ENCODE measurements around the gene SGPP1.

SGPP1 gene

DNA sequence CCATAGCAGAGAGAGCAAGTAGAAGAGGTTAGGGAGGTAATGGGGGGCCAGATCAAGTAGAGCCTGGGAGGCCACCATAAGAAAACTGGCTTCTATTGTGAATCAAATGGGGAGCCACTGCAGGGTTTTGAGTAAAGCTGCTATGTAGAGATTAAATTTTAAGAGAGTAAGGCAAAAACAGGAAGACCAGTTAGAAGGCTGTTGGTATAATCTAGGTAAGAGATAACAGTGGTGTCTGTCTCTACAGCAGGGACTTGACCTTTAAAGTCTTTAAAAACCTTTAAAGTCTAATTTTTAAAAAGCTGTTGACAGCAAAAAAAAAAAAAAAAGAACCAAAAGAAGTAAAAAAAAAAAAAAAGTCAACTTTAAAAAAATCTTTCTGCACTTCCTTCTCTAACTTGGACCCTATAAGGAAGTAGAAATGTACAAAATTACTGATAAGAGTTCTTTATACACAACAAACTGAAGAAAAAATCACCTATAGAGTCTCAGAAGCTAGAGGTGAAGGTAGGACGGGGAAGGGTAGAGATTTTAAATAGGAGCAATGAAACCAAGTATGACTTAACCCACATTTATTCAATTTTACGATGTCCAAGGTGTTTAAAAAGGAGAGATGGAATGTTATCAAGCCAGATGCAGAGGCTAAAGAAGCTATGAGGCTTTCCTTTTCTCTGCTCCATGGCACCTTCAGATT, 26.1 kb downstream of the SGPP1 start:
- no peak for DNase-seq (ENCODE audit: low read depth)
- TF ChIP-seq, protein P1, sequence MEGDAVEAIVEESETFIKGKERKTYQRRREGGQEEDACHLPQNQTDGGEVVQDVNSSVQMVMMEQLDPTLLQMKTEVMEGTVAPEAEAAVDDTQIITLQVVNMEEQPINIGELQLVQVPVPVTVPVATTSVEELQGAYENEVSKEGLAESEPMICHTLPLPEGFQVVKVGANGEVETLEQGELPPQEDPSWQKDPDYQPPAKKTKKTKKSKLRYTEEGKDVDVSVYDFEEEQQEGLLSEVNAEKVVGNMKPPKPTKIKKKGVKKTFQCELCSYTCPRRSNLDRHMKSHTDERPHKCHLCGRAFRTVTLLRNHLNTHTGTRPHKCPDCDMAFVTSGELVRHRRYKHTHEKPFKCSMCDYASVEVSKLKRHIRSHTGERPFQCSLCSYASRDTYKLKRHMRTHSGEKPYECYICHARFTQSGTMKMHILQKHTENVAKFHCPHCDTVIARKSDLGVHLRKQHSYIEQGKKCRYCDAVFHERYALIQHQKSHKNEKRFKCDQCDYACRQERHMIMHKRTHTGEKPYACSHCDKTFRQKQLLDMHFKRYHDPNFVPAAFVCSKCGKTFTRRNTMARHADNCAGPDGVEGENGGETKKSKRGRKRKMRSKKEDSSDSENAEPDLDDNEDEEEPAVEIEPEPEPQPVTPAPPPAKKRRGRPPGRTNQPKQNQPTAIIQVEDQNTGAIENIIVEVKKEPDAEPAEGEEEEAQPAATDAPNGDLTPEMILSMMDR (IDR thresholded peaks at IDR 0.05; ENCODE audit: control insufficient read depth, insufficient read depth, low read depth, low read length, missing control alignments) = no peak
- H3K4me3 ChIP-seq (ENCODE audit: control insufficient read depth, low read depth, low read length) = no peak overlapping the region

DNA sequence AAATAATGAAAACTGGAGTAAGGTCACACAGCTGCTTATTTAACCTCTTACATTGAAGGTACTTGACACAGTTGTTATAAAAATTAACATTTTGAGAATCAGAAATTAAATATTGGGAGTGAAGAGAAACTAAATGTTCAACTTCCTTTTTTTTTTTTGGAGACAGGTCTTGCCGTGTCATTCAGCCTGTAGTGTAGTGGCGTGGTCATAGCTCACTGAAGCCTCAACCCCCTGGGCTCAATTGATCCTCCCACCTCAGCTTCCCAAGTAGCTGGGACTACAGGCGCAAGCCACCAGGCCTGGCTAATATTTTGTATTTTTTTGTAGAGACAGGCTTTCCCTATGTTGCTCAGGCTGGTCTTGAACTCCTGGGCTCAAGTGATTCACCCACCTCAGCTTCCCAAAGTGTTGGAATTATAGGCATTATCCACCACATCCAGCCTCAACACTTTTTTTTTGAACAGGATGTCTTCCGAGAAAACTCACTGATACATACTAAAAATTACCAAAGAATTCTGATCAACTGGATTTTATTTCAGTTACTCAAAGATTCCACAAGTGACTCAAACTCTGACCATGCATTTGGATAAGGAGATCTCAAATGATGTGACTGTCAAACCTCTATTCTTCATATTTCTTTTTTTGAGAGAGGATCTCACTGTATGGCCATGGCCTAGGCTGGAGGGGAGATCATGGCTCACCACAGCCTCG, 35.4 kb downstream of the SGPP1 start:
- no peak for DNase-seq (ENCODE audit: low read depth)
- H3K4me3 ChIP-seq (ENCODE audit: control insufficient read depth, low read depth, low read length) = no peak overlapping the region
- TF ChIP-seq, protein P1 (IDR thresholded peaks at IDR 0.05; ENCODE audit: control insufficient read depth, insufficient read depth, low read depth, low read length, missing control alignments) = no peak

DNA sequence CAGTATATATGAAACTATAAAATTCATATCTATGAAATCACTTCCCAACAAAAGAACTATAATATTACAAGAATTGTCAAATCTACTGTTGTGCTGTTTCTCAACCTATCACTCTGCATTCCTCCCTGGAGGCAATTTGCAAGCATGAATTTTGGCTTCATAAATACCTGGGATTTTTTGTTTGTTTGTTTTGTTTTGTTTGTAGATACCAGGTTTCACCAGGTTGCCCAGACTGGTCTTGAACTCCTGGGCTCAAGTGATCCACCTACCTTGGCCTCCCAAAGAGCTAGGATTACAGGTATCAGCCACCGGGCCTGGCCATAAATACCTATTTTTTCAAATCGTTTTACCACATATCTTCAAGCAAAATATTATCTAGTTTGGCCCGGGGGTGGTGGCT, 38.7 kb downstream of the SGPP1 start:
- H3K4me3 ChIP-seq (ENCODE audit: control insufficient read depth, low read depth, low read length) = no peak overlapping the region
- TF ChIP-seq, protein P1 (IDR thresholded peaks at IDR 0.05; ENCODE audit: control insufficient read depth, insufficient read depth, low read depth, low read length, missing control alignments) = no peak
- DNase-seq (ENCODE audit: low read depth) = no peak

DNA sequence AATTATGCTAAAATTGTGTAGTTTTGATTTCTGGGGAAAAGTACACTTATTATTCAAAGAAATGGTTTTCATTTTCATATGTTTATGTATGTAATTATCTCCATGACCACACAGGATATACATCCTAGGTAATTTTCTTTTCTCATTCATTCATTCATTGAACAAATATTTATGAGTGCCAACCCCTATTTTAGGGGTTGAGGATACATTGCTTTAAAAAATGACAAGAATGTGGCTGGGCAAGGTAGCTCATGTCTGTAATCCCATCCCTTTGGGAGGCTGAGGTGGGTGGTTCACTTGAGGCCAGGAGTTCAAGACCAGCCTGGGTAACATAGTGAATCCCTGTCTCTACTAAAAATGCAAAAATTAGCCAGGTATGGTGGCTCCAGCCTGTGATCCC, 40.9 kb downstream of the SGPP1 start:
- TF ChIP-seq, protein P1 (IDR thresholded peaks at IDR 0.05; ENCODE audit: control insufficient read depth, insufficient read depth, low read depth, low read length, missing control alignments) = no peak
- H3K4me3 ChIP-seq (ENCODE audit: control insufficient read depth, low read depth, low read length) = no peak overlapping the region
- DNase-seq (ENCODE audit: low read depth) = no peak

DNA sequence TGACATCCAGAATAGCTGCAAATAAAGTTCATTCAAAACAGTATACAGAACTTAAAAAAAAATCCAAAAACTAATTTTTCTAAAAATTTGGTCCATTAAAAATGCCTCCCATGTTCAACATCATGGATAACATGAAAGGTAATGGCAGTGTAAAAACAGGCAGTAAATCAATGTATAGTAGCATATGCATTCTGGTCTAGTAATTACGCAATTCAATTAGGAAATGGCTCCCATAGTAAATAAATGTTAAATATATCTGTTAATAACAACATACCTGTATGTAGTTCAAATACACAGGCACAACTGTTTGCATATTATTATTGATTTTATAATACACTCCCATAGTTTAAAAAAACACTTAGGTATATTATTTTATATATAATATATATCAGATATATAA, 42.5 kb downstream of the SGPP1 start:
- no peak for DNase-seq (ENCODE audit: low read depth)
- TF ChIP-seq, protein P1 (IDR thresholded peaks at IDR 0.05; ENCODE audit: control insufficient read depth, insufficient read depth, low read depth, low read length, missing control alignments) = no peak

DNA sequence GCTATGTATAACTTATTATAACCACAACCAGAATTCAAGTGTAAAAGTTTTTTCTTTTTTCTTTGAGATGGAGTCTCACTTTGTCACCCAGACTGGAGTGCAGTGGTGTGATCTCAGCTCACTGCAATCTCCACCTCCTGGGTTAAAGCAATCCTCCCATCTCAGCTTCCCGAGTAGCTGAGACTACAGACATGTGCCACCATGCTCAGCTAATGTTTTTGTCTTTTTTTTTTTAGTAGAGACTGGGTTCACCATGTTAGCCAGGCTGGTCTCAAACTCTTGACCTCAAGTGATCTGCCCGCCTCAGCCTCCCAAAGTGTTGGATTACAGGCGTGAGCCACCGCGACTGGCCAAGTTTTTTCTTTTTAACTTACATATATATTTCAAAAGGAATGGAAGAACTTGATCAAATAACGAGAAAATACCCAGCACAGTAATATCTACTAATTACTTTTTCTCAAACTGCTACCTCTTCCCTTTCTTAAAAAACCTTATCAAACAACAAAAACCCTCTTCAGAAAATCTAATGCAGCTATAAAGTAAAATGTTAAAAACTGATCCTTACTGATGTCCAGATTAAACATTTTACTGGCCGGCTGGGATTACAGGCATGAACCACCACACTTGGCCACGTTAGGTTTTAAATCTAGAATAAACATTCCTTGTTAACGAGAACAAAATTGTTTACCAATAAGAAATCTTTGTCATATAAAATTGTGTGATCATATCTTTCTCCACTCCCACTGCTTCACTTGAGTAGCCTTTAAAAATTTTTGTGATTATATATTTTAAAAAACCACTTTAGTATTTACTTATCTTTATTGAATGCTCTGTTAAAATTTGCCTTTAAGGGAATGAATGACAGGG, 44.9 kb downstream of the SGPP1 start:
- DNase-seq (ENCODE audit: low read depth) = no peak
- no peak overlapping the region for H3K4me3 ChIP-seq (ENCODE audit: control insufficient read depth, low read depth, low read length)

More for the DNA sequence above, 42.5 kb downstream of the SGPP1 start:
- no peak overlapping the region for H3K4me3 ChIP-seq (ENCODE audit: control insufficient read depth, low read depth, low read length)

More for the DNA sequence above, 44.9 kb downstream of the SGPP1 start:
- TF ChIP-seq, protein P1 (IDR thresholded peaks at IDR 0.05; ENCODE audit: control insufficient read depth, insufficient read depth, low read depth, low read length, missing control alignments) = no peak
